Measurements from ENCODE around the gene B3GLCT.

- TF ChIP-seq EP300 (IDR thresholded peaks at IDR 0.05) (no peak), CTCF (IDR thresholded peaks at IDR 0.05) (no peak)
Measured at GRCh38 chr13:31274390-31274789, 74.6 kb downstream of the B3GLCT start.

Data from tibial nerve (tissue), 4 donors.